NCI-H524 treated with DMSO at 0.1 percent for 48 hours (cell line): ENCODE results near the gene CEP164.

Source experiments
- DNase-seq: peaks from one replicate; lab custom pipeline; 2025; lab: John Stamatoyannopoulos, UW

CEP164 gene

GRCh38 chr11:117366248-117366647, 38.6 kb downstream of the CEP164 start:
- DNase-seq = peak; percentile 55

DNA sequence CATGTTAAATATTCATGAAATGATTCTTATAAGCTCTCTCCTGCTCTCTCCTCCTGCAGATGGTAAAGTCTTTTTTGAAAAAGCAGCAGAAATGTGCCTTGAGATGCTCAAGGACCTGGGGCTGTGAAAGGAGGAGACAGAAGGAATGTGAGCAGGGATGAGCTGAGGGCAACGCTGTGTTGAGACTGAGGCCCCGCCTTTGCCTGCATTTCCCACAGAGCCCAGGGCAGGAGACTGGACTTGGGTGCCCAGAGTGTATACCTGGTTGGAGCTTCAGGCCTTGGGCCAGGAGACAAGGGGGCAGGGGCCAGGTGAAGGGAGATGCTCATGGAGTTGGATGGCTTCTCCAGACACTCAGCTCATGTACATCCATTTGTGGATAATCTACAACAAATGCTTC, 39.2 kb downstream of the CEP164 start:
- no peak for DNase-seq

GRCh38 chr11:117369534-117369933, 41.9 kb downstream of the CEP164 start:
- DNase-seq = no peak

DNA sequence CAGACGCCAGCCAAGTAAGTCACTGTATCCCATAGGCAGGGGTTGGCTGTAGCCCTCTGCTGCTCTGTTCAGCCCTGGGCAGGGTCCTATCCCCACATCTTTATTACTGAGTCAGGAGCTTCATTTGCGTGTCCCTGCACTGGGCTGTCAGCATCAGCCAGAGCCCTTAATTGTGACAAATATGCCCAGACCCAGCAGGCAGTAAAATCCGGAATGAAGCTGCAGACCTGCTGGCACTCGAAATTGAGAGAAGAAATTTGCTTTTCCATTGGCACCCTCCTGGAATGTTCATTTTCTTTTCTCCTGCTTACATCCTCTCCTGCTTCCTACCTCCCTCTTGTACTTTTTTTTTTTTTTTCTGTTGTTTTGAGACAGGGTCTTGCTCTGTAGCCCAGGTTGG, 43.8 kb downstream of the CEP164 start:
- DNase-seq = no peak

GRCh38 chr11:117374316-117375055, 46.8 kb downstream of the CEP164 start:
- peak; percentile 88 for DNase-seq

DNA sequence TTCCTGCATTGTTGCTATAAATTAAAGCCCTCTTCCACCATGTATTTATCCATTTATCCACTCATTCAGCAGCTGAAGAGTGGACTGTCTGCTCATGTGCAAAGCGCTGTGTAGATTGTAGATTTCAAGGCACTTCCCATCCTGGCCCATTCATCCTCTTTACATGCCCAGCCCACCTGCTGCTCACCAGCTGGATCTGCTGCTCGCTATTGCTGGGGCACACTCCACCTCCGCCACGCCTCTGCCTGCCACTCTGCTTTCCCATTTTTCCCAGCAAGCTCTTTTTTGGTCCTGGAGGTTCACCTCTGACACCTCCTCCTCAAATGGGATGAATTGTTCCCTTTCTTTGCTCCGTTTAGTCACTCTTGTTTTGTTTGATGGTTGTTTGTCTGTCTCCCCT, 48.3 kb downstream of the CEP164 start:
- peak; percentile 40 for DNase-seq

- DNase-seq = no peak
Measured at GRCh38 chr11:117376517-117376916, 48.9 kb downstream of the CEP164 start.

DNA sequence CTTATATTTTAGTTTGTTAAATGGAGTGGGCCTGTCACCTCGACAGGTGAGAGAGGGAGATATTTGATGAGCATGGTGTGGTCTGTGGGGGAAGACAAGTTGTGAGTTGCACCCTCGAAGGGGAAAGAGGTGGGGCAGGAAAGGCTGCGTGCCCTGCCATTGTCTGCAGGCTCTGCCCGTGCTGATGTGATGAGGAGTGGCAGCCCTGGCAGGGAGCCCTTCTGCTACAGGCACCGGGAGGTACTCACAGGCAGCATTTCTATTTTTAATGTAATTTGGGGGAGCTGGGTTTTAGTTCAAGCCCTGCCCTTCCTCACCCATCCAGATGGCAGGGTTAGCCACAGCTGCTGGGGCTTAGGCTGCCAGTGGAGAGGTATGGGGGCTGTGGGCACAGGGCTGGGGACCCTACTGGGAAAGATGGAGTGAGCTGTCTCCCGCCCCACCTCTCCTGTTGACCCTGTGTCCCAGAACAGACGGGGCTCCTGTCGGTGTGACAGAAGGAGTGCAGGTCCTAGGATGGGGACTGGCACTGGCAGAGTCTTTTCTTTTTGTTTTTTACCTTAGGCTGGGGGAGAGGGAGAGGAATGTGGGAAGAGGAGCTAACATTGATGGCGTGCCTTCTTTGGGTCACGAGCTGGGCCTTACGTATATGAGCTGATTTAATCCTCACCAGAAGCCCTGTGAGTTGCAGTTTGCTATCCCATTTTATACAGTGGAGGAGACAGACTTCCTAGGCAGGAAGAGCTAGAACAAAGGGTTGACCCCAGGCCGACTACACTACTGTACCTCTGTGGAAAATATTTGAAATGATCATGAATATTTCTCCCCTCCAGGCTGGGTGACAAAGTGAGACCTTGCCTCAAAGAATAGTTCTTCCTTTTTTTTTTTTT, 51.6 kb downstream of the CEP164 start:
- DNase-seq = peak; percentile 43

DNA sequence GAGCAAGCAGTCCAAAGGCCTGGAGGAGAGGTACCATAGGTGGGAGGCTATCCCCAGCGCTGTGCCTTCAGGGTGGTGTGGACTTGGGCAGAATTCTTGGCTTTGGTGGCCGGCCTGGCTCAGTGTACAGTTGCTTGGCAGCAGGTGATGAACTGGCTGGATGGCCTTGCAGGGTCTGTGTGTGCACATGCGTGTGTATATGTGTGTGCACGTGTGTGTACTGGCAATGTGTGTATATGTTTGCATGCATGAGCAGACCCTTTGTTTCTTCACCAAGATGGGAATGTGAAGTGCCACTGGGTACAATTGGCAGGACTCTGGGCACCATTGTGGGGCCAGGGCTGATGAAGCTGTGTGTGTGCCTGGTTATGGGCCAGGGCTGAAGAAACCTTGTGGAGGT, 53.0 kb downstream of the CEP164 start:
- DNase-seq = no peak

DNA sequence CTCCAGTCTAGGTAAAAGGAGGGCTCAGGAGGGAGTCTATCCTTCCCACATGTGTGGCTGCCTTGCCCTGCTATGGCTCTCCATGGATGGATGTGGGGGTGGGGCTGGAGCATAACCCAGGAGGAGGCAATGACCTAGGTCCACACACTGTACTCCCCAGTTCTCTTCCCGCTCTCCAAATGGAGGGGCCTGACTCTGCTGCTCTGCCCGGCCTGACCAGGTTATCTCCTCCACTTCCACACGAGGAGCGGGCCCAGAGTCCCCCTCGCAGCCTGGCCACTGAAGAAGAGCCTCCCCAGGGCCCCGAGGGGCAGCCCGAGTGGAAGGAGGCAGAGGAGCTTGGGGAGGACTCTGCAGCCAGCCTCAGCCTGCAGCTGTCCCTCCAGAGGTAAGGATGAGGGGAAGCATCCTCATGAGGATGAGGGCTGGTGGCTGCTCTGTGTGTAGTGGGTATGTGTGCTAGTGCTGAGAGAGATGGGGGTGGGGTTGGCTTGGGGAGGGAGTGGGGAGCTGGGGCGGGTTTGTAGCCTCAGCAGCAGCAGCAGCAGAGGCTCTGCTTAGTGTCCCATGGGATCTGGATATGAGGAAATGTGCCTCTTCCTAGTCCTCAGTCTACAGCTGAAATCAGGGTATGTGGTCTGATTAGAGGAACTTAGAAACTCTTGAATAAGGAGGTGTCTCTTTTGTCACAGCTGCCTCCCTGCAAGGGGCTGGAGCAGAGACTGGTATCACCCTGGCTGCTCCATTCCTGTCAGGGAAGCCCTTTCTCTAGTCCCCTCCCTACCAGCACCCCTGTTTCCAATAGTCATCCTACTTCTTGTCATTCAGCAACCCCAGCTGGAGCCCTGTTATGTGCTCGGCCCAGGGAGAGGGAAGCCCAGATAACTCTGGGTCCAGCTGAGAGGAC, 54.1 kb downstream of the CEP164 start:
- no peak for DNase-seq

DNA sequence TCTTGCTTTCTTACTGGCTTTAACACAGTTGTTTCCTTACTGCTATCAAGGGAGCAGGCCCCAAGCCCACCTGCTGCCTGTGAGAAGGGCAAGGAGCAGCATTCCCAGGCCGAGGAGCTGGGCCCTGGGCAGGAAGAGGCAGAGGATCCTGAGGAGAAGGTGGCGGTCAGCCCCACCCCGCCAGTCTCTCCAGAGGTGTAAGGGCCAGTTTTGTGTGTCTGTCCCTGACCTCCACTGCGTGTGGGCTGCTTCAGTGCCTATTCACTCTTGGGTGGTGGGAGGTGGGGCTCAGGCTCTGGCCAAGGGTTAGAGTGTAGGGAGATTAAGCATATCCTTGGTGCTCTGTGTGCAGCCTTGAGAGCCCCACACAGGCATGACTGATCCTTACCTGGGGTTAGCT, 55.1 kb downstream of the CEP164 start:
- no peak for DNase-seq

GRCh38 chr11:117384045-117384444, 56.4 kb downstream of the CEP164 start:
- DNase-seq = no peak

- no peak for DNase-seq
Measured at GRCh38 chr11:117385471-117385870, 57.8 kb downstream of the CEP164 start.

GRCh38 chr11:117385906-117386305, 58.3 kb downstream of the CEP164 start:
- DNase-seq = no peak

DNA sequence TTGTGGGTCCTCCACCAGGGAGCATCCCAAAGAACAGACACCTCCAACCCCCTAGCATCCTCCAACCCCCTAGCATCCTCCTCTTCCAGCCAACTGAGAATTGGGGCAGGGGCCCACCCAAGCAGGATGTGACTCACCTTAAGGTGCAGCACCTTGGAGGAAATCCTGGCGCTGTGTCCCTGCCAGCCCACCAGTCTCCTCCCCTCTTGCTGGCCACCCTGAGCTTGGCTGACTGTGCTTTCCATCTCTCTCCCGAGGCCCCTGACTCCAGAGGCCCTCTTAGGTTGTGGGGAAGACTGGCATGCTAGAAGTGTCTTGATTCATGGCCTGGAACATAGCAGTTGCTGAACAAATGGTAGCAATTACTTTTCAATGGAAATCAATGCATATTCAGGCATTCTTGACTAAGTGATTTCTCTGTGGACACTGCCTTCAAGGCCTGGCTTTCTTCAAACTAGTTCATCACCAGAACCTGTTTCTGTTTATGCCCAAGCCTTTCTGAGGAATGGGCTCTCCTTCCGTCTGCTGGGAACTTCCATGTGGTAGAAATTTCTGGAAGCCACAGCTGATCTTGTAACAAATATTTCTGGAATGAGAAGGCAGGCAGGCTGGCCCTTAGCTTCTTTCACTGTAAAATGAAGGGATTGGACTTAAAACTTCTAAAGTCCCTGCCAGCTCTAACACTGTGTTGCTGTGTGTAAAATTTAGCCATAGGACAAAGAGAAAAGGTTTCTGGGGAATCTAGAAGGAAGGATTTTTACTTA, 60.5 kb downstream of the CEP164 start:
- no peak for DNase-seq

DNA sequence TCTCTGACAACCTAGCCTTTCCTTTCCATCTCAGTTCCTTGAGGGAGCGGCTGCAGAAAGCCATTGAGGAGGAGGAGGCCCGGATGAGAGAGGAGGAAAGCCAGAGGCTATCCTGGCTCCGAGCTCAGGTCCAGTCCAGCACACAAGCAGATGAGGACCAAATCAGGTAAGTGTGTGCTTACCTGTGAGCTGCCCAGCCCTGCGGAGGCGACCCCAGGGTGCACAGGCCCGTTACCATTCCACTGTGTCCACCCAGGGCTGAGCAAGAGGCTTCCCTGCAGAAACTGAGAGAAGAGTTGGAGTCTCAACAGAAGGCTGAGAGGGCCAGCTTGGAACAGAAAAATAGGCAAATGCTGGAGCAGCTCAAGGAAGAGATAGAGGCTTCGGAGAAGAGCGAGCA, 63.1 kb downstream of the CEP164 start:
- no peak for DNase-seq

DNA sequence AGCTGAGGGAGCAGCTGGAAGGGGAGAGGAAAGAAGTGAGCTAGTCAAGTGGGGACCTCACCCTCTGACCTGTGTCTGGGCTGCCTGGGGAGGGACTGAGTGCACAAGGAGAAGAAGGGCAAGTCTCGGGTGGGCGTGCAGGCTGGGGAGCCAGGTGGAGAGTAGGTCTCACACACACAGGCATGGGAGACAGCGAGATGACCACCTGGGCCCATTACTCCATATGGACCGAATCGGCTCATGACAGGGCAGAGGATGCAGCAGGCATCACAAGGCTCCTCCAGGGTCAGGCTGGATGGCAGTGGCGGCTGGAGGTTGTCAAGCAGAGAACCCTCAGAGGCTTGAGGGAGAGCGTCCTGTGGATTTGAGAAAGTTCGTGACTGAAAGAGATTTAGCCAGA, 63.5 kb downstream of the CEP164 start:
- DNase-seq = no peak

DNA sequence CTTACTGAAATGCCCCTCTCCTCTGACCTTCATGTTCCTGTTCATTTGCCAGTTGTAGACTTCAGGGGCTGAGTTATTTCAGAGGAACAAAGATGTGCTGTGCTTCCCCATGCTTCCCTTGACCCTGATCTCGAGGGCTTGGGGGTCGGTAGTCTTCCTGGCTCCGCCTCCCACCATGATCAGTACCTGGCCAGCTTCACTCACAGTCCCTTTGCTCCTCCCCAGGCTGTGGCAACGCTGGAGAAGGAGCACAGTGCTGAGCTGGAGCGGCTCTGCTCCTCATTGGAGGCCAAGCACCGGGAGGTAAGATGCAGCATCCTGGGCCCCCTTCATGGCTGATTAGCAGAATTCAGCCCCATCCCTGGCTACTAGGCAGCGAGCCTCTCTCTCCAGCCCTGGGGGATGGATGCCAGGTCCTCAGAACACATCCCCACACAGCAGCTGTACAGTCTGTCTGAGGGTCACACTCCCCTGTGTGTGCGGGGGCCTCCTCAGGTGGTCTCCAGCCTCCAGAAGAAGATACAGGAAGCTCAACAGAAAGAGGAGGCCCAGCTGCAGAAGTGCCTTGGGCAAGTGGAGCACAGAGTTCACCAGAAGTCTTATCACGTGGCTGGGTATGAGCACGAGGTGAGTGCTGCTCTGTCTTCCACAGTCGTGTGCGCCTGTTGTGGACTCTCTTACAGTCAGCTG, 64.5 kb downstream of the CEP164 start:
- DNase-seq = no peak

DNA sequence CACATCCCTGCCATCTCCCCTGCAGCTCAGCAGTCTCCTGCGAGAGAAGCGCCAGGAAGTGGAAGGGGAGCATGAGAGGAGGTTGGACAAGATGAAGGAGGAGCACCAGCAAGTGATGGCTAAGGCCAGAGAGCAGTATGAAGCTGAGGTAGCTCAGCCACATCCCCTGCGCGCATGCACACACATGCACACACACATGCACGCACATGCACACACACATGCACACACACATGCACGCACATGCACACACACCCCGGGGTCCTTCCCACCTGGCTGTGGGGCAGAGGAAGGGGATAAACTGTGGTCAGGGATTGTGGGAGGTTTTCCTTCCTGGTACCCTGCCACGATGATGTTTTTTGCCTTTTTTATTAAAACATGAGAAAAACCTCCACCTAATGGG, 65.3 kb downstream of the CEP164 start:
- DNase-seq = no peak

- DNase-seq = no peak
Measured at GRCh38 chr11:117394221-117394925, 66.7 kb downstream of the CEP164 start.
